Hepatocyte (in vitro differentiated cells): ENCODE measurements around the gene PARP12. TPM values are rescaled to one million over a fixed set of nuclear protein-coding genes. Genes with fewer than 3 reads are reported as not detected.

ENCODE experiments used
- DNase-seq: peaks from one replicate; pipeline ENCODE4 v3.0.0-alpha.2; 2016; ENCODE audit warnings: low spot score
- H2AFZ ChIP-seq: fragments of 200-600 bp; sonication (generic); 2 replicates; pipeline ENCODE4 v1.6.0; 2016; ENCODE audit warnings: antibody characterized with exemption, mild to moderate bottlenecking
- H3K27ac ChIP-seq: fragments of 200-600 bp; sonication (generic); 2 replicates; pipeline ENCODE4 v1.5.1; 2016; ENCODE audit warnings: mild to moderate bottlenecking
- H3K27me3 ChIP-seq: fragments of 200-600 bp; sonication (generic); 2 replicates; pipeline ENCODE4 v1.6.1; 2016
- H3K36me3 ChIP-seq: fragments of 200-600 bp; sonication (generic); replicated peaks from 2 replicates; pipeline ENCODE4 v1.5.1; 2016; ENCODE audit warnings: low read depth; ENCODE audit not compliant: insufficient read depth
- H3K4me1 ChIP-seq: fragments of 200-600 bp; sonication (generic); 2 replicates; pipeline ENCODE4 v1.5.1; 2016; ENCODE audit warnings: mild to moderate bottlenecking, moderate library complexity; ENCODE audit not compliant: insufficient read depth
- H3K4me2 ChIP-seq: fragments of 200-600 bp; sonication (generic); 2 replicates; pipeline ENCODE4 v1.6.0; 2016
- H3K4me3 ChIP-seq: fragments of 200-600 bp; sonication (generic); 2 replicates; pipeline ENCODE4 v1.5.1; 2016; ENCODE audit warnings: mild to moderate bottlenecking
- H3K79me2 ChIP-seq: fragments of 200-600 bp; sonication (generic); 2 replicates; pipeline ENCODE4 v1.6.0; 2017; ENCODE audit warnings: mild to moderate bottlenecking
- H3K9me2 ChIP-seq: fragments of 200-600 bp; sonication (generic); replicated peaks from 2 replicates; pipeline ENCODE4 v1.6.0; 2017; ENCODE audit warnings: mild to moderate bottlenecking; ENCODE audit not compliant: insufficient read depth
- H3K9me3 ChIP-seq: fragments of 200-600 bp; sonication (generic); 2 replicates; pipeline ENCODE4 v1.5.1; 2016; ENCODE audit warnings: low read depth, mild to moderate bottlenecking
- H4K20me1 ChIP-seq: fragments of 200-600 bp; sonication (generic); 2 replicates; pipeline ENCODE4 v1.6.0; 2016; ENCODE audit warnings: mild to moderate bottlenecking; ENCODE audit not compliant: insufficient read depth, poor library complexity, severe bottlenecking
- CTCF ChIP-seq: fragments of 200-600 bp; sonication (generic); IDR thresholded peaks from 2 replicates; pipeline ENCODE4 v1.5.1; 2016; ENCODE audit warnings: antibody characterized with exemption, mild to moderate bottlenecking; ENCODE audit not compliant: poor library complexity
- EZH2 ChIP-seq: fragments of 200-600 bp; sonication (generic); IDR thresholded peaks from 2 replicates; pipeline ENCODE4 v1.6.1; 2016; ENCODE audit warnings: antibody characterized with exemption, mild to moderate bottlenecking, borderline replicate concordance
- EZH2phosphoT487 ChIP-seq: fragments of 200-600 bp; sonication (generic); IDR thresholded peaks from one replicate; pipeline ENCODE4 v1.6.1; 2018; ENCODE audit warnings: antibody characterized with exemption, mild to moderate bottlenecking, low read depth, moderate library complexity; ENCODE audit not compliant: unreplicated experiment, severe bottlenecking
- WGBS: methylation state at CpG from one replicate; pipeline ENCODE4 v1.1.6; 2016; ENCODE audit warnings: low lambda C conversion rate; ENCODE audit errors: missing lambda C conversion rate; 5-methylcytosine and 5-hydroxymethylcytosine counted together
- polyA plus RNA-seq: library from polyadenylated mRNA; unstranded; fragments of >200 nt; fragmentation: Nextera tagmentation; extraction: Ambion mirVana; gene quantifications from 2 replicates; pipeline ENCODE4 v1.2.1, GENCODE V29; 2016
- total RNA-seq: library from RNA; depleted of rRNA; stranded (reverse); fragments of >200 nt; gene quantifications from 2 replicates; pipeline ENCODE4 v1.2.3, GENCODE V29; 2014

Gene PARP12
- total and polyA plus RNA-seq, 2 experiments from 2014 or later, result 11.2 to 14.0 TPM

DNA sequence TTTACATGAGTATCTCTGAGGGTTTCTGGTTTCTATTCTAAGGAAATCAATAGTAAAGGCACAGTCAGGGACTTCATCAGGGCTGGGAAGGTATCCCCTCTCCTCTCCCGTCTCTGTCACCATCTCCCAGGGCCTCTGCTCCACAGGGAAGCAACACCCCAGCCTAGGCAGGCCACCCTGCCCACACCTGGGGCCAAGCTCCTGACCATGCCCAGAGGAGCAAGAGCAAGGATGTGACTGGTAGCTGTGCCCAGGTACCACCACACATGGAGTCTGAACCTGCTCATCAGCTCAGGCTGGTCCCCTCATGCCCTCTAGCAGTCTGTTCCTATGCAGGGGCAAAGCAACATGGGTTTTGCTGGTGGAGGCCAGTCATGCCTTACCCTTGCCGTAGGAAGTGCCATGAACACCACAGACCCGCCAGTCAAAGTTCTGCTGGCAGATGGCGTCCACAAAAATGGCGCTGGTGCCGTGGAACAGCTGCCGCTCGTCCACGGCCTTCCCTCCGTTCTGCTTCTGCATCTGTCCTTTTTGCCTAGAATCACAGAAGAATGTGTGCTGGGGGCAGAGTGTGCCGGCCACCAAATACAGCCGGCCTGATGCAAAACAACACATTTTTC, 36.8 kb downstream of the PARP12 start:
- Histone ChIP-seq H2AFZ (no peak overlapping the region), H3K36me3 (no peaks in the 10 kb centered on the region)

DNA sequence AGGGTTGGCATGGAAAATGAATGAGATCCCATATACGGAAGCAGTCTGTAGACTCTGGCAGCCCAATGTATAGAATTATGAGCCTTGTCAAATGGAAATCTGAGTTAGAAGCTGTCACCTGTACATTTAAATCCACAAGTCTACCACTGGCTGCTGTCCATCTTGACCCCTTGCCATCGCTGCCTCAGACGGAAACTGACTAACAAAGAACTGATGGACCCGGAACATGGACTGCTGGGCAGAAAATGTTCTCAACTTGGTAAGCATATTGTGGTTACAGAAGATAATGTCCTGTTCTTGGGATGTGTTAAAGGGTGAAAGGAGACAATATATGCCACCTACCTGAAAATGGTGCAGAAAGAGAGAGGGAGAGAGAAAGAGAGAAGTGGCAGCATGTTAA, 37.5 kb downstream of the PARP12 start:
- TF ChIP-seq EZH2phosphoT487 (no peak), CTCF (no peak), EZH2 (no peak)
- DNase-seq, result no peak
- H3K27ac ChIP-seq, result no peak overlapping the region
- no peaks in the 10 kb centered on the region for H4K20me1 ChIP-seq
- over 99% methylated on average over 4 of the region's 4 CpGs for WGBS
- H3K79me2 ChIP-seq, result no peaks in the 10 kb centered on the region
- no peaks in the 10 kb centered on the region for H3K27me3 ChIP-seq
- H3K36me3 ChIP-seq, result no peaks in the 10 kb centered on the region
- H3K4me2 ChIP-seq, result no peak overlapping the region
- H3K4me3 ChIP-seq, result no peak overlapping the region
- no peaks in the 10 kb centered on the region for H3K9me2 ChIP-seq
- no peaks in the 10 kb centered on the region for H3K4me1 ChIP-seq
- no peaks in the 10 kb centered on the region for H3K9me3 ChIP-seq
- H2AFZ ChIP-seq, result no peak overlapping the region

More for the DNA sequence above, 36.8 kb downstream of the PARP12 start:
- Histone ChIP-seq H3K27ac (no peak overlapping the region), H3K4me1 (no peaks in the 10 kb centered on the region), H3K9me2 (no peaks in the 10 kb centered on the region), H3K27me3 (no peaks in the 10 kb centered on the region), H3K4me2 (no peak overlapping the region), H3K79me2 (no peaks in the 10 kb centered on the region), H4K20me1 (no peaks in the 10 kb centered on the region), H3K4me3 (no peak overlapping the region), H3K9me3 (no peaks in the 10 kb centered on the region)
- WGBS, result 90% methylated on average over 12 of the region's 12 CpGs
- TF ChIP-seq EZH2 (no peak), EZH2phosphoT487 (no peak), CTCF (no peak)
- DNase-seq, result no peak

- Histone ChIP-seq H3K36me3 (no peaks in the 10 kb centered on the region), H3K27ac (no peak overlapping the region), H3K79me2 (no peaks in the 10 kb centered on the region), H4K20me1 (no peaks in the 10 kb centered on the region), H3K9me3 (no peaks in the 10 kb centered on the region), H3K9me2 (no peaks in the 10 kb centered on the region), H3K4me3 (no peak overlapping the region), H2AFZ (no peak overlapping the region), H3K27me3 (no peaks in the 10 kb centered on the region), H3K4me2 (no peak overlapping the region), H3K4me1 (no peaks in the 10 kb centered on the region)
- WGBS, result 96% methylated on average over 18 of the region's 18 CpGs
- DNase-seq, result no peak
- TF ChIP-seq EZH2 (no peak), EZH2phosphoT487 (no peak), CTCF (no peak)
Observed at GRCh38 chr7:140024585-140024984, 38.2 kb downstream of the PARP12 start.
